ENCODE measurements around the gene RBMY1F.
"Not testable (repeated sequence)": the region's sequence is repeated elsewhere in the genome, so short reads cannot be mapped to it uniquely, and the experiment has no call there.

RBMY1F gene

DNA sequence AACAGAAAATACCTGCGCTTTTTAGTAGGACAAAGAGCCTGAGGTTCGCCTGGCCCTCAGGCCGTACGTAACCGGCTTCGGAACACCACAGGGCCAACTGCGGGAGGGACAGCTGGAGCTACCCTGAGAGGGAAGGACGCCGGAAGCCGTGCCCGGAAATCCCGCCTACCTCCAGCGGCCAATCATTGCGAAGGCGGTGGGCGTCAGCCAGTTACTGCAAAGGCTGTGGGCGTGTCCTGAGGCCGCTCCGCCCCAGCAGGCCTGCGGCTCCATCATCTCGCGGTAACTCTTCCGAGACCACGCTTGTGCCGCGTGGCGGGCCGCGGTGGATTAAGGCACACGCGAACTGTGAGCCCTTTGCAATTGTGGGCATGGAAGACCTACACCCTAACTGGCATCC lies at the start of gene RBMY1F:
Gene RBMY1F, minus strand, starts transcription at position 101 of the 400 bp plus-strand sequence. CDS start 1,954 bp downstream, outside the sequence.
- H3K27ac Mint-ChIP-seq; H3K9me3 Mint-ChIP-seq; H3K4me3 Mint-ChIP-seq; H3K27me3 Mint-ChIP-seq; H3K36me3 Mint-ChIP-seq (ENCODE audit: low read depth); H3K4me1 Mint-ChIP-seq (ENCODE audit: low read depth): not testable (repeated sequence)

GRCh38 chrY:22151144-22151543 lies 31.6 kb downstream of the RBMY1F start:
- not testable (repeated sequence) for H3K4me3 Mint-ChIP-seq; H3K4me1 Mint-ChIP-seq (ENCODE audit: low read depth); H3K9me3 Mint-ChIP-seq; H3K27ac Mint-ChIP-seq; H3K27me3 Mint-ChIP-seq; H3K36me3 Mint-ChIP-seq (ENCODE audit: low read depth)

DNA sequence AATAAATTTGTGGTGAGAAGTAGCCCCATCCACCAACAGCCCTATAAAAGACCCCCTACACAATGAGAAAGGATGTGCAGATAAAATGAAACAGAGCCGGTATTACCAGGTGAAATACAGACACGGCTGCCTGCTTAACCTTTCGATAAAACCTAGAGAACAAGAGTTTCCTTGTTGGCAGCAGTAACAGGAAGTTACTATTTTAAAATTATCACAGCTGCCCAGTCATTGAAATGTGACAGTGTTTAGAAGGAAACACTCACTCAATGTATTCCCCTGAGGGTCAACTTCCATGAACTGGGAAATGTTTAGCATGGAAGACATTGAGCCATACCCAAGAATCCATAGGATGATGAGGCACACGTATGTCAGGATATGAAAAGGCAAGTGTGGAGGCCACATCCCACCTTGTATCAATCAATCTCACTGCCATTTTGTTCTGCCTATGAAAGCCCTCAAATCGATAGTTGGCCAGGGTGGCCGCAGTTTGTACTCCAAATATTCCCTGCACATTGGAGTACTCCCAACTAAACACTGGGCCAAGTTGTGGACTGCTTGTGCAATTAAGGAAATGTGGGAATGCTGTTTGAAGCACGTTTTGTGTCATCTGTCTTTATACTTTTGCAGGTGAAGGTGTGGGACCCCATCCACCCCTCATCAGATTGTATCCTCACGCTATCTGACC lies 41.6 kb downstream of the RBMY1F start:
- not testable (repeated sequence) for H3K27me3 Mint-ChIP-seq; H3K4me3 Mint-ChIP-seq; H3K9me3 Mint-ChIP-seq; H3K27ac Mint-ChIP-seq; H3K36me3 Mint-ChIP-seq (ENCODE audit: low read depth); H3K4me1 Mint-ChIP-seq (ENCODE audit: low read depth)

DNA sequence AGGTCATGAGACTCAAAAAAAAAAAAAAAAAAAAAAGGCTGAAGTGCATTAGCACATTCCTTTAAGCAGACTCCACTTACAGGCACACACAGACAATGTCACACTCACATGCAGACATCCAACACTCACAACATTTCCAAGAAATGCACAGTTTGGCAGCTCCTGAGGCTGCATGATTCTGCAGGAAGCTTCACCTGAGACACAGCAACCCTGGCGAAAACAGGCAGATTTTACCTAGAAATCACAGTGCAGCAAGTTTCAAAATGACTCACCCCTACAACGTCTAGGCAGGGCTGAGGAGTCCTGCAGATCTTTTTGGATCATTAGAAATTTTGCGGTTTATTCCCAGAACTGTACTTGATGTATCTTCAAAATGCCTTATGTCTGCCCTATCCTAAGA lies 48.0 kb downstream of the RBMY1F start:
- H3K4me3 Mint-ChIP-seq; H3K27ac Mint-ChIP-seq; H3K9me3 Mint-ChIP-seq; H3K4me1 Mint-ChIP-seq (ENCODE audit: low read depth); H3K36me3 Mint-ChIP-seq (ENCODE audit: low read depth); H3K27me3 Mint-ChIP-seq: not testable (repeated sequence)

DNA sequence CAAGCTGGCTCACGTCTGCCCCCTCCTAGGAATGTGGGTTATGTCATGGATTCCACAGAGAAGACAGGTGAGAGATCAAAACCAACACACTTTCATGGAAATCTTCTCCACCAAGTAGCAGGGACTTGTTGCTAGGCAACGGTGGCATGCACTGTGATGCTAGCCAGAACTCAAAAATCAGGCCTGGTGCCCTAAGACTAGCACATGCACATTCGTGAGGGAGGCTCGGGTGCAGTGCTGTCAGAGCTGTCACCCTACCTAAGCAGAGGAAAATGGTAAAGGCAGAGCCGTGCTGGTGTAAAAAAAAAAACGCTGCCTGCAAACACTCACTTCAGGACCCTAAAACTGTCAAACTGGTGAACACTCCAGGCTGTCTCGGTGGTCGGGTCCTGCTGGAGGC lies 52.2 kb downstream of the RBMY1F start:
- H3K4me3 Mint-ChIP-seq; H3K27me3 Mint-ChIP-seq; H3K36me3 Mint-ChIP-seq (ENCODE audit: low read depth); H3K4me1 Mint-ChIP-seq (ENCODE audit: low read depth); H3K27ac Mint-ChIP-seq; H3K9me3 Mint-ChIP-seq: not testable (repeated sequence)
